ENCODE measurements around the gene FKBP2. TPM values are rescaled to one million over a fixed set of nuclear protein-coding genes. Genes with fewer than 3 reads are reported as not detected.

The FKBP2 gene
- total and polyA plus RNA-seq, 2 of the 4 experiments (the other 2 are of a cell fraction): 36.2 to 76.4 TPM

GRCh38 chr11:64289002-64289564 is 48.2 kb downstream of the FKBP2 start:
- H3K56ac ChIP-seq (ENCODE audit: extremely low read depth, insufficient read depth, low read length): no peak overlapping the region
- no peak overlapping the region for H3K14ac ChIP-seq (replicated peaks; ENCODE audit: low read depth, low read length)
- H2AK5ac ChIP-seq (ENCODE audit: low read depth, low read length): no peak overlapping the region
- no peak overlapping the region for H2BK15ac ChIP-seq (ENCODE audit: low read depth, low read length)
- ChIA-PET POLR2A (ENCODE audit: unreplicated experiment) (no interaction called here), CTCF (no interaction called here)
- no peak overlapping the region for H3K27ac ChIP-seq (ENCODE audit: insufficient read depth, low read length)
- in situ Hi-C loops (cut with MboI; ENCODE audit: low sequenced_read_pairs): no loop called here
- H2AFZ ChIP-seq (replicated peaks; ENCODE audit: low read length, poor library complexity): no peak overlapping the region
- H3K23ac ChIP-seq (ENCODE audit: low read depth, low read length): no peak overlapping the region
- ATAC-seq (ENCODE audit: low read depth) (no peak), DNase-seq (no peak)
- H4K8ac ChIP-seq (ENCODE audit: low read depth in 2 of 2, low read length in 2 of 2): no peak overlapping the region
- no peak overlapping the region for H4K91ac ChIP-seq (ENCODE audit: insufficient read depth, low read depth, low read length)
- no TSS peak for BruUV-seq (replicated peaks)
- TF ChIP-seq FOS (IDR thresholded peaks at IDR 0.05; ENCODE audit: low read depth, low read length): no peak
- no peak for TF ChIP-seq RCOR1 (IDR thresholded peaks at IDR 0.05; ENCODE audit: insufficient replicate concordance, low read length)
- TF ChIP-seq CTCF (conservative IDR thresholded peaks at IDR 0.05; ENCODE audit: low read depth, low read length): no peak
- no peak for TF ChIP-seq BHLHE40 (IDR thresholded peaks at IDR 0.05; ENCODE audit: low read depth, low read length)
- no peak for TF ChIP-seq SMC3 (IDR thresholded peaks at IDR 0.05; ENCODE audit: low read depth, low read length)
- TF ChIP-seq CEBPB (IDR thresholded peaks at IDR 0.05; ENCODE audit: low read depth, low read length): no peak
- TF ChIP-seq MXI1 (IDR thresholded peaks at IDR 0.05; ENCODE audit: borderline replicate concordance, low read depth, low read length): no peak
- TF ChIP-seq CHD1 (IDR thresholded peaks at IDR 0.05; ENCODE audit: low read depth, low read length): no peak
- TF ChIP-seq MAZ (IDR thresholded peaks at IDR 0.05; ENCODE audit: borderline replicate concordance, low read depth, low read length): no peak
- no peak for TF ChIP-seq RAD21 (IDR thresholded peaks at IDR 0.05; ENCODE audit: low read length)
- no peak for TF ChIP-seq NFE2L2 (IDR thresholded peaks at IDR 0.05; ENCODE audit: low read depth, low read length)
- TF ChIP-seq USF2 (IDR thresholded peaks at IDR 0.05; ENCODE audit: low read depth, low read length): no peak
- no peak for TF ChIP-seq ELK1 (IDR thresholded peaks at IDR 0.05; ENCODE audit: borderline replicate concordance, low read depth, low read length)
- TF ChIP-seq MAFK (IDR thresholded peaks at IDR 0.05; ENCODE audit: low read depth, low read length): no peak
- TF ChIP-seq POLR2A (IDR thresholded peaks at IDR 0.05; ENCODE audit: low read depth, low read length): no peak
- no peak for TF ChIP-seq RFX5 (IDR thresholded peaks at IDR 0.05; ENCODE audit: low read depth, low read length)
- no peak overlapping the region for H3K18ac ChIP-seq (ENCODE audit: low read depth, low read length)
- H2BK120ac ChIP-seq (ENCODE audit: low read depth, low read length): no peak overlapping the region
- WGBS, 2 experiments (ENCODE audit: extremely low coverage in 2 of 2, insufficient read length in 1 of 2): 80% methylated on average over 7 of the region's 13 CpGs; no CpG with 5 or more reads in 1 of the 2 experiments
- H4K20me1 ChIP-seq (ENCODE audit: insufficient read depth, low read length): peaks cover 5% of the 10 kb centered on the region; the same call in 1 of the 2 replicates
- peaks cover 41% of the 10 kb centered on the region for H3K27me3 ChIP-seq (ENCODE audit: control insufficient read depth, insufficient read depth, low read length)
- H4K5ac ChIP-seq (ENCODE audit: low read depth, low read length): no peak overlapping the region
- H3K4me3 ChIP-seq (ENCODE audit: insufficient read depth, low read depth, low read length): no peak overlapping the region
- H3K9me3 ChIP-seq (ENCODE audit: control insufficient read depth, insufficient read depth, low read length): no peaks in the 10 kb centered on the region
- H3K4me2 ChIP-seq (ENCODE audit: low read depth, low read length): no peak overlapping the region
- H3K9me1 ChIP-seq (ENCODE audit: insufficient read depth, low read length): no peaks in the 10 kb centered on the region; the same call in 1 of the 2 replicates
- H3K36me3 ChIP-seq (ENCODE audit: control insufficient read depth, insufficient read depth, low read length): no peaks in the 10 kb centered on the region
- no peak overlapping the region for H2AK9ac ChIP-seq (replicated peaks; ENCODE audit: low read depth, low read length, poor library complexity)
- H2BK20ac ChIP-seq (ENCODE audit: low read depth, low read length): no peak overlapping the region
- H3K4me1 ChIP-seq (ENCODE audit: control insufficient read depth, insufficient read depth, low read length): peaks cover 7% of the 10 kb centered on the region
- H3K9ac ChIP-seq (ENCODE audit: low read depth, low read length): no peak overlapping the region
- intact Hi-C loops (cut with micrococcal nuclease): no loop called here
- H3K79me1 ChIP-seq (ENCODE audit: low read depth in 1 of 2, low read length in 2 of 2): peaks cover 6 to 17% of the 10 kb centered on the region in 2 experiments; a peak in 3 of 4 replicates
- H3K4ac ChIP-seq (ENCODE audit: low read depth, low read length): no peak overlapping the region
- no peak overlapping the region for H2BK5ac ChIP-seq (ENCODE audit: low read depth, low read length, poor library complexity, severe bottlenecking)
- dilution Hi-C loops (cut with HindIII; ENCODE audit: low sequenced_read_pairs, unreplicated experiment): no loop called here
